Mucosa of gallbladder (tissue), 1 donor: ENCODE measurements around the gene NCAPH2. TPM values are rescaled to one million over a fixed set of nuclear protein-coding genes. Genes with fewer than 3 reads are reported as not detected.
A peak's percentile ranks its signal among the peaks of the same experiment; 100 is the strongest.

Source experiments
- DNase-seq: peaks from one replicate; pipeline ENCODE4 v3.0.0-alpha.2; 2020; ENCODE audit warnings: low spot score
- total RNA-seq: library from RNA; stranded (reverse); gene quantifications from one replicate; pipeline ENCODE4 v1.2.1, GENCODE V29; 2021
- donor health status: DM: no; HTN: no; CAD: no.

The NCAPH2 gene
- total RNA-seq, 1 donor from 2014 or later = 35.2 TPM

DNA sequence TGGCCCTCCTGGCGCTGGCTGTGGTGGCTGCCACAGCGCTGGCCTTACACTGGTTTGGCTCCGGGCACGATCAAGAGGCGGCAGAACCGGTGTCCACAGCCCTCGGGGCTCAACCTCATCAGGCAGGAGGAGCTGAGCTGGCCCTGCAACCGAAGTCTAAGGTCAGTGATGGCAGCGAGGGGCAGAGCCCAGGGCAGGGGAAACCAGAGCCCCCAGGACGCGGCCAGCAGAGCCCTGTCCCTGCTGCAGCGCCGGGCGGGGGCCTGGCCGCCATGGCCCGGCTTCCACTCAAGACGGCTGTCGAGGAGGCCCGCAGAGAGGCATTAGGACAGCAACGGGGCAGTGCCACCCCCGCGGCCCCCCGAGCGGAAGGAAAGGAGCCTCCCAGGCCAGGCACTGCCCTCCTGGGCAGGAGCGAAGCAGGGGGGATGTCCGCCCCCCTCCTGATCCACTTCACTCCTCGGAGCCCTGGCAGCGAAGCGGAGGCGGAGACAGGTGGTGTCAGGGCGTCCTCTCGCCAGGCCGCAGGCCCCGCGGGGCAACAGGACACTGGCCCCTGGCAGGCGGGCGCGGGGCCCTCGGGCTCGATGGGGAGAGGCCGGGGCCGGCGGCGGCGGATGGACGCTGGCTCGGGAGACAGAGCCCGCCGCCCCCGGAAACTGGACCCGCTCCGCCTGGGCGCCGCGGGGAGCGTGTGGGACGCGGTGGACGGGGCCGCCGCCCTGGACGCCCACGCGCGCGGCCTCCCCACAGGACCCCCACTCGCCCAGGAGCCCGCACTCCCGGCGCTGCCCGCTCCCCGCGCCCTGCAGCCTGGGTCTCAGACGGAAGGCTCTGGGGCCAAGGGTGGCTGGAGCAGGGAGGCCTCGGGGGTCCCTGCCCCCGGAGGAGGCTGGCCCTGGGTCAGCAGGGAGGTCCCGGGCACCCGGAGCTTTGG is 38.6 kb downstream of the NCAPH2 start:
- no peak for DNase-seq

DNA sequence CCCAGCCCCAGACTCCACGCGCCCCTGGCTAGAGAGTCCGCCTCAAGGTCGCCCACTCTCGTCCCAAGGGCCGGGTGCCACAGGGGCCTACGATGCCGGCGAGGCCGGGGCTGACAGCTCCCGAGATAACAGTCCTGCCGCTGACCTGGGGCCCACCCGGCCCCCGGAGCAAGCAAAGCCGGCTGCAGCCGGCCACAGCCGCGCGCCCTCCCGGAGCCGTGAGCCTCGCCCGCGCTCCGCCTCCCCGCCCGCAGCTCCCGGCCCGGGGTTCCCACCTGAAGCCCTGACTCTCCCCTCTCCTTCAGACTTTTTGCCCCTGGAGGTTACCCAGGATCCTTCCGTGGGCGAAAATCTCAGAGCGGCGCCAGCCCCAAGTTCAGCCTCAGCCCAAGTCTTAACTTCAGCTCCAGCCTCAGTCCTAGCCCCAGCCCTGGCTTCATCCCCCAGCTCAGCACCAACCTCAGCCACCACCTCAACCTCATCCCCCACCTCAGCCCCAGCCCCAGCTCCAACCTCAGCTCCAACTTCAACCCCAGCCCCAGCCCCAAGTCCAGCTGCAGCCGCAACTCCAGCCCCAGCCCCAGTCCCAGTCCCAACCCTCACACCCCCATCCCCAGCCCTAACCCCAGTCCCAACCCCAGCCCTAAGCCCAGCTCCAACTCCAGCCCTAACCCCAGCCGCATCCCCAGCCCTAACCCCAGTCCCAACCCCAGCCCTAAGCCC is 39.4 kb downstream of the NCAPH2 start:
- DNase-seq = no peak

GRCh38 chr22:50548040-50548920 is 40.3 kb downstream of the NCAPH2 start:
- no peak for DNase-seq

- DNase-seq = no peak
These were observed 41.1 kb downstream of the NCAPH2 start for GRCh38 chr22:50548921-50549790.

GRCh38 chr22:50550395-50550794 is 42.4 kb downstream of the NCAPH2 start:
- DNase-seq = no peak

- no peak for DNase-seq
These were observed 43.2 kb downstream of the NCAPH2 start for GRCh38 chr22:50551160-50551752.

DNA sequence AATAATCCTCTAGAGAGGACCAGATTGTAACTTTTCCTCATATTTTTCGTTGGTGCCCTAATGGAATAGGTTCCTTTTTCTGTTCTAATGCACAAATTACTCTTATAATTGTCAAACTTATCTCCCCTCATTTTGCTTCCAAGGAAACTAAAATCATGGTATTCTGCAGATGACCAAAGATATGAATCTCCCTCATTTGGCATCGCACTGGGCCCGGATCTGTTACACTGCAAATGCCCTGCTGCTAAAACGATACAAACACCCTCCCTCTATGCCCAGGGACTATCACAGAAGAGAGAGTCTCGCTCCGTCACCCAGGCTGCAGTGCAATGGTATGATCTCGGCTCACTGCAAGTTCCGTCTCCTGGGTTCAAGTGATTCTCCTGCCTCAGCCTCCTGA is 45.3 kb downstream of the NCAPH2 start:
- DNase-seq = no peak

DNA sequence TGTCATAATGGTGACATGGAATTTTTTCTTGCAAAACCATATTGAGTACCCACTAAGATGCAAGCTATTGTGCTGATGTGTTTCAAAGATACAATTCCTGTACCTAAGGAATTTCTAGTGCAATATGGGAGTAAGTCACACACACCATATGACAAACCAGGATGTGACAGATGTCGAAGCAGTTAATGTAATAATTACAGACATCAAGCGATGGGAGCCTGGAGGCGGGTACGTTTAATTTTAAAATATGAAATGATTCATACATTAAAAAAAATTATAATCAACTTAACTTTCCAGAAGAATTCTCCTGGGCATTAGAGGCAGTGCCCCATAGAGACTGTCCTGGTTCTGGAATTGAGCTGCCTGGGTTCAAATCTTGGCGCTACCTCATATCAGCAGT is 48.7 kb downstream of the NCAPH2 start:
- no peak for DNase-seq

DNA sequence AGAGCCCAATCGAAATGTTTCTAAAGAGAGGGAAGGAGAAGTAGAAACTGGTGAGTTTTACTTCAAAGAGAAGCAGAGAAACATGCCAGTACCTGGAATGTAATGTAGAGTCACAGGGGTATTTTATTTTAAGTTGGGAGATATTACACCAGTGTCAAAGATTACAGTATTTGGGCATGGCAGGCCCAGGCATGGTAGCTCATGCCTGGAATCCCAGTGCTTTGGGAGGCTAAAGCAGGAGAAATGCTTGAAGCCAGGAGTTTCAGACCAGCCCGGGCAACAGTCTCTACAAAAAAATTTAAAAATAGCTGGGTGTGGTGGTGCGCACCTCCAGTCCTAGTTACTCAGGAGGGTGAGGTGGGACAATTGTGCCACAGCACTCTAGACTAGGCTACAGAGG is 52.0 kb downstream of the NCAPH2 start:
- DNase-seq = no peak

DNA sequence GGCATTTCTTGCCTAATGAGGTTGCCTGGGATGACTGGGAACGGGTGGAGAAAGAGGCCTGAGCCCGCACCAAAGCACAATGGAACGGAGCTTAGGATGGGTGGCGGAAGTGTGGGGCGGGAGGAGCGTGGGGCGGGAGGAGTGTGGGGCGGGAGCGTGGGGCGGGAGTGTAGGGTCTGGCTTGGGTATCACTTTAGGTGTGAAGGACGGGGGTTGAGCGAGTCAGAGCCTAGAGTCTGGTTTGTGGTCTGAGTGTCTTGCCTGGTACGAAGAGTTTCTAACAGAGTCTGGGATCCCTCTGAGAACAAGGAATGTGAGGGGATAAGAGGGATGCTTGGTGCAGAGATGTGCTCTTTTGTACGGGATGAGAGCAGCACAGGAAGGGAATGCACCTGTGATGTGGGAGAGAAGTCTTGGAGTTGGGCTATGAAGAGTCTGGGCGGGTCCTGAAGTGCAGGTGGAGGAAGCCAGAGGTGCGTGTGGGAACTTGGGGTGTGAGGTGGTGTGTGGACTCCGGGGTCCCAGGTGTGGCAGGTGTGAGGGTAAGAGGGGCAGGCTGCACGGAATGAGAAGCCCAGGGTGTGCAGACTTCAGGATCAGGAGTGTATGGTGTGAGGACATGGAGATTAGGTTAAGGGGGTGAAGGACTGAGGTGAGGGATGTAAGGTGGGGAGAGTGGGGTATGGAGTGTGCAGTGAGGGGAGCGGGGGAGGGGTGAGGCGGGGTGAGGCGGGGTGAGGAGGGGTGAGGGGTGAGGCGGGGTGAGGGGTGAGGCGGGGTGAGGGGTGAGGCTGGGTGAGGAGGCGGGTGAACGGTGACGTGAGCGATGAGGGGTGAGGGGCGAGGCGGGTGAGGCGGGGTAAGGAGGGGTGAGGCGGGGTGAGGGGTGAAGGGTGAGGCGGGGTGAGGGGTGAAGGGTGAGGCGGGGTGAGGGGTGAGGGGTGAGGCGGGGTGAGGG is 53.7 kb downstream of the NCAPH2 start:
- no peak for DNase-seq

GRCh38 chr22:50562523-50563412 is 54.7 kb downstream of the NCAPH2 start, which contains the start of gene SYCE3:
SYCE3 (minus strand) TSS chr22:50562919; CDS start chr22:50556405, 6,514 bp downstream.
- peak; percentile 96 for DNase-seq

- no peak for DNase-seq
These were observed 55.6 kb downstream of the NCAPH2 start for GRCh38 chr22:50563413-50564160.

DNA sequence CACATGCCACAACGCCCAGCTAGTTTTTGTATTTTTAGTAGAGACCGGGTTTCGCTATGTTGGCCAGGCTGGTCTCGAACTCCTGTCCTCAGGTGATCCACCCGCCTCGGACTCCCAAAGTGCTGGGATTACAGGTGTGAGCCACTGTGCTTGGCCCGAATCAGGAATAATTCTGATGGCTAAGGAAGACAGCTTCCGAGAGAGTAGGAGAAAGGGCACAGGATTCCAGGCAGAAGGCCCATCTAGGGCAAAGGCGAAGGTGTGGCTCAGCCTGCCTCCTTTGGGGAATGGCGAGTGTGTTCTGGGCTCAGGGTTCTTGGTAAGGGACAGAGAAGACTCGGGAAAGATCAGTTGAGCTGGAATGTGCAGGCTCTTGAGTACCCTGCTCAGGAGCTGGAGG is 56.3 kb downstream of the NCAPH2 start:
- DNase-seq = no peak

DNA sequence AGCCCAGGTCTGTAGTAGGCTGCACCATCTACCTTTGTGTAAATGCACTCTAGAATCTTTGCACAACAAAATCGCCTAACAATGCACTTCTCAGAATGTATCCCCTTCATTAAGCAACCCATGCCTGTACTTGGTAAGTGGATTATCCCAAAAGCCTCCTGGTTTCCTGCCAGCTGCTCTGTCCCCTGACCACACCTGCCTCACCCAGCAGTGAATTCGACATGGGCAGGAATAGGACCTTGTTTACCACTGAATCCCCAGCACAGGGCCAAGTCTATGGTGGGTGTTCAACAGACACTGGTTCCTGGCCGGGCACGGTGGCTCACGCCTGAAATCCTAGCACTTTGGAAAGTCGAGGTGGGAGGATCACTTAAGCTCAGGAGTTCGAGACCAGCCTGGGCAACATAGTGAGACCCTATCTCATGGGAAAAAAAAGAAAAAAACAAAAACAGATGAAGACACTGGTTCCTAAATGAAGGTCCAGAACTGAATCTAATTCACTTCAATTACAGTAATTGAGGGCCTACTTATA is 59.8 kb downstream of the NCAPH2 start:
- DNase-seq = no peak

DNA sequence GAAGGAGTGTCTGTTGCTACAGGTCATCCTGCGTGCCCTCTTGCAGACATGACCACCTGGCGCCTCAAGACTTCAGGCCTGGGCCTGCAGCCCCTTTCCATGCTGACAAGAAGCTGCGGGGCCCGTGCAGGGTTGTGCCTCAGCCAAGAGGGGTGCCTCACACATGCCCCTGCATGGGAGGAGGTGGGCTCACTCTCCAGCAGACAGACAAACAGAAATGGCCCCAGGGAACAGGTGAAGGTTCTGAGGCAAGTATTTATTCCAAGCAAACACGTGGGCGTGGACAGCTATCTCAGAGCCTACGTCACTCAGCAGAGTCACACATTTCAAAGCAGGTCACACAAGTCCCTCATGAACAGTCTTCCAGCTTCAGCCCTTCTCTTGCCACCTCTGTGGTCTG is 60.6 kb downstream of the NCAPH2 start:
- no peak for DNase-seq

DNA sequence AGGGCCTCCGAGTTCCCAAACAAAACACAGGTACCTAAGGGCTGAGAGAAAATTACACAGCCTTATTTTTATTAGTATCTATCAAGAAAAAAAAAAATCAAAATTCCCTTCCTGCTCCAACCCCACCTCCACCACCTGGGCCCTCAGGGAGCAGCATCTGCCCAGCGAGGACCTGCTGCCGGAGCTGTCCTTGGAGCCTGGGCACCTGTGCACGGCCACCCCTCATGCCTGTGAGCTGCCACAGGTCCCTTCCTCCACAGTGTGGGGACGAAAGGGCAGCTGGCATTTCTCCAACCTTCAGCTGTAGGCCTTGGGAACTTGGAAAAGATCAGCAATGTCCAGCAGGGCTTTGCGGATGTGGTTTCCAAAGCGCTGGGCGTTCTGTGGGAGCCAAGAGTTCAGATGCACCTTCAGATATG is 61.0 kb downstream of the NCAPH2 start:
- DNase-seq = no peak

GRCh38 chr22:50569896-50570535 is 62.0 kb downstream of the NCAPH2 start:
- no peak for DNase-seq
